HG03045 (cell line): ENCODE data around the gene NLE1.
"Not testable (repeated sequence)": the region's sequence is repeated elsewhere in the genome, so short reads cannot be mapped to it uniquely, and the experiment has no call there.

Experiments
- ATAC-seq: cut with Tn5 transposase; IDR thresholded peaks from one replicate; pipeline ENCODE4 v1.9.1; 2021; ENCODE audit warnings: mild to moderate bottlenecking, moderate library complexity; ENCODE audit not compliant: unreplicated experiment

NLE1 gene

GRCh38 chr17:35162755-35163154 lies 20.7 kb upstream of the NLE1 start:
- ATAC-seq: no peak

DNA sequence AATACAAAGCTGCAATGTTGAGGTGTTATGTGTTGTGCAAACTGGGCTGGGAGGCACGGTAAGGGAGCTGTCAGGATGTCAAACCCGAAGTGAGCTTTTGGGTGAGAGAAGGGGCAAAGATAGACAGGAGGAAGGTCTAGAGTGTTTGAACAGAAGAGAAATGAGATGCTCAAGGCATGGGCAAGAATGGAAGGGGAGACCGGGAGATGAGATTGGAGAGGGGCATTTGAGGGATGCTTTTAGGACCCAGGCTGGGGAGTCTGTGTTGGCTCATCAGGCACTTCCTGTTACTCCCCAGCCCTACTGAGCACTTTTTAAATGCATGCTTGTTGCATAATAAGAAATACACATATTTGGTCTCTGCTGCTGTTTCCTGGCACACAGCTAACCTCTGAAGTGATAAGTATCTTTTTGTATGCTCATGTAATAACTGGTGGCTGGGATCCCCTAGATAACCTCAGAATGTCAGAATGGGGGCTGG lies 19.2 kb upstream of the NLE1 start:
- no peak for ATAC-seq

DNA sequence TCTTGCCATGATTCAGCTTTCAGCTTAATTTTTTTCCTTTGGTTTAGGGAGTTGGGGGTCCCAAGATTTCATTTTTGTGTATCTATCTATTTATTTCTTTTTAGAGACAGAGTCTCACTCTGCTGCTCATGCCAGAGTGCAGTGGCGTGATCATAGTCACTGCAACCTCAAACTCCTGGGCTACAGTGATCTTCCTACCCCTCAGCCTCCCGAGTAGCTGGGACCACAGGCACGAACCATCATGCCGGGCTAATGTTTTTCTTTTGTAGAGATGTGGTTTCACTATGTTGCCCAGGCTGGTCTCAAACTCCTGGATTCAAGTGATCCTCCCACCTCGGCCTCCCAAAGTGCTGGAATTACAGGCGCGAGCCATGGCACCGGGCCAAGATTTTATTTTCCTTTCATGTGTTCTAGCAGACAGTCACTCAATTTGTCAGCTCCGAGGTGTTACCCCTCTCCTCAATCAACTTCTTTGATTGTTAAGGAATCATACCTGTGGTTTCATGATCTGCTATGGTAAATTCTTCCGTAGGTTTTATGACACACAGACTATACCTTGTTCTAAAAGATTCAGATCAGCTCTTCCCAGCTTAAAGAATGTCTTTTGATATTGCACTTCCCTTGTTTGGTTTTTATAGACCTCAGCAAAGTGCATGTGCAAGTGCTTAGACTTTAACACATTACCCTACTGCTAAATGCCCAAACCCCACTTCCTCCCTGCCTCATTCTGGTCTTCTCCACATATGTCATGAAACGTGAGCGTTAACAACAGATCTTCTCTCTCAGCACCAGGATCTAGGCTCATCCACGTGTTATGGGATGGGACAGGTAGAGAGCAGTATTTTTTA lies 18.5 kb upstream of the NLE1 start:
- no peak for ATAC-seq

DNA sequence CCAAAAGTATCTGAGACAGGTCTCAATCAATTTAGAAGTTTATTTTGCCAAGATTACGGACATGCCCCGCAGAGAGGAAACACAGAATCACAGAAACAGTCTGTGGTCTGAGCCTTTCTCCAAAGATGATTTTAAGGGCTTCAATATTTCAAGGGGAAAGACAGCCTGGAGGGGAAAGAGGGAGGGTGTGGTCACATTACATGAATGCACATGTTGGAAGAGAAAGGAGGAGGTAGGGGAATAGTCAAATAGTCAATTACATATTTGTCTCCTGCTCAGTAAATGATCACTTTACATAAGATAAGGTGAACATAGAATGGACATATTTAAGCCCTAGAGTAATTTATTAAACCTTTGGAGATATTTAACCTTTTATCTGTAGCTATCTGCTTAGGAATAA lies 17.8 kb upstream of the NLE1 start:
- no peak for ATAC-seq

DNA sequence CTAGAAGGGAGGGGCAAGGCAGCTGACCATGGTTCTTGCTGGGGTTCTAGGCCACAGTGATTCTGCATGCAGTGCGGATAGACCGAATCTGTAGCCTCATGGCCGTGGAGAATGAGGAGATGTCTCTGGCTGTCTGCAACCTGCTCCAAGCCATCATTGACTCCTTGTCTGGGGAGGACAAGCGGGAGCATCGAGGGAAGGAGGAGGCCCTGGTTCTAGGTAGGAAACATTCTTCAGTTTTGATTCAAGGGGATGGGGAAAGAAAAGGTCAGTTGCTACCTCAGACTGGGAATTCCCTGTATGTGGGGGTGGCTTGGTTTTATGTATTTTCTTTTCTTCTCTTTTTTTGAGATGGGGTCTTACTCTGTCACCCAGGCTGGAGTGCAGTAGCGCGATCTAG lies 13.1 kb upstream of the NLE1 start:
- ATAC-seq: no peak

- no peak for ATAC-seq
Measured at GRCh38 chr17:35154196-35155165, 12.4 kb upstream of the NLE1 start.

DNA sequence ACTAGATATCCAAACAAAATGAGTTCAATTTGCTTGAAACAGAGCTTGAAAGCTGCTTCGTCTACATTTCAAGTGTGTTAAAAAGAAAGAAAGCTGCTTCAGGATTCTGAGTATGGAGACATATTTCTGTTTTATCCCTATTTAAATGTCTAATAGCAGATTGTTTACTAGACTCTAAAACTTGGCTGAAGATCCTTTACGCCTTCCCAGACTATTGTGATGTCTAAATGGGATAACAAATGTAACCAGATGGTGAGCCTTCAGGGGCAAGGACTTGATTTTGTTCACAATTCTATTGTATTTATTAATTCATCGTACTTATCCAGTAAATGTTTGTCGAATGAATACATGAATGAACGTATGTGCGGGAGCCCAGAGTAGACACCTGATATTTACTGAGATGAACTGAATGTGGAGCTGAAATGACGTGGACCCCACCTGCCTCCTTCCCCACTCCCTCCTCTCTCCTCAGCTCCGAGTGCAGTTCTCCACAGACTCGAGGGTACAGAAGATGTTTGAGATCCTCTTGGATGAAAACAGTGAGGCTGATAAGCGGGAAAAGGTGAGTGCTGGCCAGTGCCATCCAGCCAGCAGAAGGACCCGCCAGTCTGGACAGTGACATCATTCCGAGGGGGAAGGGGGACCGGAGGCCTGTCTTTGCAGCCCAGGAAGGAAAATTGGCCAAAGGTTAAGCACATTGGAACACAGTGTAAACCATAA lies 10.5 kb upstream of the NLE1 start:
- no peak for ATAC-seq

DNA sequence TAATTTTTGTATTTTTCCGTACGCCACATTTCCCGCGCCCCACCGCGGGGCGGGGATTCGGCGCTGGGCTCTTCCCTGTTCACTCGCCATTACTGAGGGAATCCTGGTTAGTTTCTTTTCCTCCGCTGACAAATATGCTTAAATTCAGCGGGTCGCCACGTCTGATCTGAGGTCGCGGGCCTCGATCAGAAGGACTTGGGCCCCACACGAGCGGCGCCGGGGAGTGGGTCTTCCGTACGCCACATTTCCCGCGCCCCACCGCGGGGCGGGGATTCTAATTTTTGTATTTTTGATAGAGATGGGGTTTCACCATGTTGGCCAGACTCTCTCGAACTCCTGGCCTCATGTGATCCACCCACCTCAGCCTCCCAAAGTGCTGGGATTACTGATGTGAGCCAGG lies 9.0 kb upstream of the NLE1 start:
- ATAC-seq: not testable (repeated sequence)

DNA sequence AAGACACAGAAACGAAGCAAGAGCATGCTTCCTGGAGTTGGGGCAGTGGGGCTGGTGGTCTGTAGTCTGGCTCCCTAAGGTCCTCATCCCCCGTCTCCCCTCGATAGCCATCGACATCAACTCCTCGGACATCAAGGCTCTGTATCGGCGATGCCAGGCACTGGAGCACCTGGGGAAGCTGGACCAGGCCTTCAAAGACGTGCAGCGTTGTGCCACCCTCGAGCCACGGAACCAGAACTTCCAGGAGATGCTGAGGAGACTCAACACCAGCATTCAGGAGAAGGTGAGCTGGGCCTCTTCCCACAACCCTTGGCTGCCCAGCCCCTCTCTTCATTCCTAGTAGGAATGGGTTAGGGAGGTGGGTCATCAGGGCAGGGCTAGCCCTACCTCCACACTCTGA lies 7.8 kb upstream of the NLE1 start:
- ATAC-seq: no peak

DNA sequence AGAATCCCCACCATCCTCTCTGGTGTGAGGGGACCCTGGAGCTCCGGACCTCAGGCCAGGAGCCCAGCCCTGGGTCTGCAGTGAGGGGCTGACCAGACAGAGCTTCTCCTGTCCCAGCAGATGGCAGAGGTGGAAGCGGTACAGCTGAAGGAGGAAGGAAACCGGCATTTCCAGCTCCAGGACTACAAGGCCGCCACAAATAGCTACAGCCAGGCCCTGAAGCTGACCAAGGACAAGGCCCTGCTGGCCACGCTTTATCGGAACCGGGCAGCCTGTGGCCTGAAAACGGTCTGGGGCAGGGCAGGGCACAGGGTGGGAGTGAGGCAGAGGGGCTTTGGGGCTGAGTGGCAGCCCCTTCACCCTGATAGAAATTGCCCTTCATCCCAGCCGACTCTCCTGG lies 6.0 kb upstream of the NLE1 start:
- ATAC-seq: no peak

DNA sequence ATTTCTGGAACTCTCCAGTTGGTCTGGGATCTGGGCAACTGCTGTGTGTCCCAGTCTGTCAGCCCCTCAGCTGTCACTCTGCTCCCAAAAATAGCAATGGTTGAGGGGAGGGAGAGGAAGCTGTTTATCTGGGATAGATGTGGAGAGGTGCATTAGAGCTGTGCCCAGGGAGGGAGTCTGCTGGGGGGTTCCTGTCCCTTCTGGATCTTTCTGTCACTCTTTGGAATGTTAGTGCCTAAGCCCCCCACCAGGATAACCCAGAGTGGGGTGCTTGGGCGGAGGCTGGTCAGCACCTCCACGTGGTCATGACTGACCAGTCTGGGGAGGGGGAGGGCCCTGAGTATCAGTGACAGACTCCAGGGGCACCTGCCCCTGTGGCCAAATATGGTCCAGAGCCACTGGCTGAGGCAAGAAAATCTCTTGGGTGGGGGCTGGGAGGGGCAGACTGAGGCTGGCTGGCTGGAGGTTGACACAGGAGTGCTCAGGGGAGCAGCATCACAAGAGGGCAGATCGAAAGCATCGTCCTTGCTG lies 5.3 kb upstream of the NLE1 start, which contains the start of gene UNC45B:
TSS of gene UNC45B (plus strand) at position 443 of the 531 bp plus-strand sequence. CDS start 447 bp downstream, outside the sequence.
- ATAC-seq: no peak

- ATAC-seq: no peak
Measured at GRCh38 chr17:35146214-35146833, 4.2 kb upstream of the NLE1 start.

DNA sequence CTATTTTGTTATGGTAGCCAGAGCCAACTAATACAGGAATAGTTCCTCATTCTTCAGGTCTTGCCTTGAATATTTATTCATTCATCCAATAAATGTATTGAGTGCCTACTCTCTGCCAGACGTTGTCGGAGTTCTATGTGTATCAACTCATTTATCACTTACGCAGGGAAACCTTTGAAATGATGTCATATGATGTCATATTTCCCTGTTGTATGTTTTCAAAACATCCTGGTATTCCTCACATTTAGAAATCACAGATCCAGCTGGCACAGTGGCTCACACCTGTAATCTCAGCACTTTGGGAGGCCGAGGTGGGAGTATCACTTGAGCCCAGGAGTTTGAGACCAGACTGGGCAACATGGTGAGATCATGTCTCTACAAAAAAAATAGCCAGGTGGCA lies 2.7 kb upstream of the NLE1 start:
- no peak for ATAC-seq

DNA sequence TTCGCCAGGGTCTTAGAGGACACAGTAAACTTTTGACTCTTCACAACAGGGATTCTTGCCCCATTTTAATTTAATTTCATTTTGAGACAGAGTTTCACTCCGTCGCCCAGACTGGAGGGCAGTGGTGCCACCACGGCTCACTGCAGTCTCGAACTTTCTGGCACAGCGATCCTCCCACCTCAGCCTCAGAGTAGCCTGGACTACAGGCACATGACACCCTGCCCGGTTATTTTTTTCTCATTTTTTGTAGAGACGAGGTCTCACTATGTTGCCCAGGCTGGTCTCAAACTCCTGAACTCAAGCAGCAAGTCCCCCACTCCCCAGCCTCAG lies 329 bp upstream of the NLE1 start:
- ATAC-seq: no peak

DNA sequence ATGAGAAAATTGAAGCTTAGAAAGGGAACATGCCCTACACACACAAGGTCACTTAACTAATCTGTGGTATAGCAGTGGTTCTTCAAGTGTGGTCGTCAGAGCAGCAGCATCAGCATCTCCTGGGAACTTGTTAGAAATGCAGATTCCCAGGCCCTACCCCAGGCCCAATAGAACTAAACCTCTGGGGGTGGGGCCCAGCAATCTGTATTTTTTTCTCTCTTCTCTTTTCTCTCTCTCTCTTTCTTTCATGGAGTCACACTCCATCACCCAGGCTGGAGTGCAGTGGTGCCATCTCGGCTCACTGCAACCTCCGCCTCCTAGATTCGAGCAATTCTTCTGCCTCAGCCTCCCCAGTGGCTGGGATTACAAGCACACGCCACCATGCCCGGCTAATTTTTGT lies 3.9 kb downstream of the NLE1 start:
- ATAC-seq: no peak

DNA sequence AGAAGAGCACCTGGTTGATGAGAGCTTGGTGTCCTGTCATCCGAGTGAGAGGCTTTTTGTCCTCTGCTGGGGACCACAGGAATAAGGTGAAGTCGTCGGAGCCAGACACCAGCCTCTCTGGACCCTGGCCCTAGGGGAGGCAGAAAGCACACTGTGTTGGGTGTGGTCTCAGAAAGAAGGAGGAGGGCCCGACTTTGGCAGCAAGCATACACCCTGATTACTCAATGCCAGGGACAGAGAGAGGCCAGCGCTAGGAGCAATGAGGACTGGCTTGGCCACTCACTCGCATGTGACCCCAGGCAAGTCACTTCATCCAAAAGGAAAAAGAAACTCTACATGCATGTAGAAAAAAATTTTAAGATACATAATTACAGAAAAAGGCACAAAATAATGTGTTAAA lies 6.8 kb downstream of the NLE1 start:
- no peak for ATAC-seq

- no peak for ATAC-seq
Measured at GRCh38 chr17:35132816-35133550, 9.1 kb downstream of the NLE1 start.

GRCh38 chr17:35132099-35132498 lies 10.0 kb downstream of the NLE1 start:
- ATAC-seq: no peak

- no peak for ATAC-seq
Measured at GRCh38 chr17:35130392-35130791, 11.7 kb downstream of the NLE1 start.

DNA sequence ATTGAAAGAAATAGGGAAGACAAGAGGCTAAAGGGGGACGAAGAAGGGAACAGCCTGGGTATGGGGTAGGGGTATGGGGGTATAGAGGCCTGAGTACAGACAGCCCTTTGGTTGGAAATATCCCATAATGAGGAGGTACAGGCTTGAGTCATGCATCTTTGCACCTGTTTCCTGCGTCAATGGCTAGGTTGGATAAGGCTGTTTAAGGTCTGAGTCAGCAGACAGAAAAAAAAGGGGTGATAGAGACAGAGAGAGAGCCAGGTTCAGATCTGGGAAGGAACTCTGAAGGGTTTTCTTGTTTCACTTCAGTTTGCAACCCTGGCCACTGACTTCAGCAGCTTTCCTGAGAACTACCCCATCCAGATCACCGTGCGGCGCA lies 12.1 kb downstream of the NLE1 start:
- no peak for ATAC-seq
